ENCODE measurements around the gene SIAH1.
"Not testable (repeated sequence)": the region's sequence is repeated elsewhere in the genome, so short reads cannot be mapped to it uniquely, and the experiment has no call there.

SIAH1 gene

DNA sequence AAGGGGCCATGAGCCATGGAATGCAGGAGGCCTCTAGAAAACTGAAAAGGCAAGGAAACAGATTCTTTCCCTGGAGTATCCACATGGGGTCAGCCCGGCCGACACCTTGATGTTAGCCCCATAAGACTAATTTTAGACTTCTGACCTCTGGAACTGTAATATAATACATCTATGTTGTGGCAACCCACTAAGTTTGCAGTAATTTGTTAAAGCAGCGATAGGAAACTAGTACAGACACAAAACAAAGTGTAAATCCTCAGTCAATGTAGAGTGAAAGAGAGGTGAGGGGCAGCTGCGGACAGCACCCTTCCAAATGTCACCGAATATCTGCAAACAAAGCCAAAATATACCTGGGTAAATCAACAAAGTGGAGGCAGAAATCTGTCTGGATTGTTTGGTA, 7.2 kb upstream of the SIAH1 start:
- DNase-seq = no peak

DNA sequence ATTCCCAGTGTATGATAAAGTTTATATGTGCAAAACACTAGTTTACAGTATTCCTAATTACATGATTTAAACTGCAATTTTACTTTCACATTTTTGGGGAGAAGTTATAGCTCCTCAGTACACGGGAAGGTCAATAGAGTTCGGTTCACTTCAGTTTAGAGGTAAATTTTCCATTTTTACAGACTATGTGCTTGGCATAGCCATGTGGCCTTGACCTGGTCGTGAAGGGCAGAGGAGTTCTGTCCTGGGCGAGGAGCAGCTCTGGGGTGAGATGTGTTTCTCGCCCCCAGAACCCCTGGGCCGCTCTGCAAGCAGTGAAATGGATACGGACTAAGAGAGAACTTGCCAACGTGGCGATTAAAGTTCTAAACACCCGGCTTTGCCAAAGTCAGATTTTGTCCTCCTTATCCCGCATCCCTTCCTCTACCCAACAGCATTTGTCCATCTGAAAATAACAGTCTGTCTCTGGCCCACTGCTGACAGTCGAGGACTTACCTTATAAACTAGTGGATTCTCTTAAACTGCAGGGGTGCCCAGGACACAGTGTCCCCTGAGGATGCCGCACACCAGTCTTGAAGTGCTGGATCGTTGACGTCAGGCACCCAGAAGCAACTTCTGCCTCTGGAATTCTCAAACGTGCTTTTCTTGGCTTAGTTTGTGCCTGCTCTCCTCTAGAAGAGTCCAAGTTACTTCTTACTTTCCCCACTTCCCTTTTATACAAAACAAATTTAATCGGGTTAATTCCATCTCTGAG, 1.5 kb upstream of the SIAH1 start:
- no peak for DNase-seq

DNA sequence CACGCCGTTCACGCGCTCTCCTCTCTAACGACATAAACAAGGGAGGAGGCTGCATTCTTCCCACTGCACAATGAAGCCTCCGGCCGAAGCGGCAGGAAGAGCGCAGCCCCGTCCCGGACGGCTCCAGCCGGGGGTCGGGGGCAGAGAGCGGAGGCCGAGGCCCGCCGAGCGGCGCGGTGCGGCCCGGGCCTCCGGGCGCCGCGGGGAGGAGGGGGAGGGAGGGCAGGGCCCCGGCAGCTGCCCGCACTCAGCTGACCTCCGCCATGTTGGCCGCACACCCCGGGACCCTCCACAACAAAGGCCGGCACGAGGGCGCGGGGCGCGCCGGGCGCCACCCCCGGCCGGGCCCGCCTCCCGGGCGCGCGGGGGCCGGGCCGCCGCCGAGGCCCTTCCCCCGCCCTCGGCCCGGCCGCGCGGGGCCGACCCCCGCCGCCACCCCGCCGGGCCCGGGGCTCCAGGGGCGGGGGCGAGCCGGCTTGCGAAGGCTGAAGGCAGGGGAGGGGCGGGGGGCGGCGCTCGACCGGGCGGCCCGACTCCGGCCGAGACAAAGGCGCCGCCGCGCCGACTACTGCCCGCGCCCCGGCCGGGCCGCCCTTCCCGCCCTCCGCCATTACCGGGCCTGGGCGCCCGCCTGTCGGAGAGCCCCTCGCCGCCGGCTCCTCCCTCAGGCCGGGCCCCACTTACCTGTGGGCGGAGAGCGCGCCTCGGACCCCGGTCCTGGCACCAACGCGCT, 527 bp downstream of the SIAH1 start:
- no peak for DNase-seq

DNA sequence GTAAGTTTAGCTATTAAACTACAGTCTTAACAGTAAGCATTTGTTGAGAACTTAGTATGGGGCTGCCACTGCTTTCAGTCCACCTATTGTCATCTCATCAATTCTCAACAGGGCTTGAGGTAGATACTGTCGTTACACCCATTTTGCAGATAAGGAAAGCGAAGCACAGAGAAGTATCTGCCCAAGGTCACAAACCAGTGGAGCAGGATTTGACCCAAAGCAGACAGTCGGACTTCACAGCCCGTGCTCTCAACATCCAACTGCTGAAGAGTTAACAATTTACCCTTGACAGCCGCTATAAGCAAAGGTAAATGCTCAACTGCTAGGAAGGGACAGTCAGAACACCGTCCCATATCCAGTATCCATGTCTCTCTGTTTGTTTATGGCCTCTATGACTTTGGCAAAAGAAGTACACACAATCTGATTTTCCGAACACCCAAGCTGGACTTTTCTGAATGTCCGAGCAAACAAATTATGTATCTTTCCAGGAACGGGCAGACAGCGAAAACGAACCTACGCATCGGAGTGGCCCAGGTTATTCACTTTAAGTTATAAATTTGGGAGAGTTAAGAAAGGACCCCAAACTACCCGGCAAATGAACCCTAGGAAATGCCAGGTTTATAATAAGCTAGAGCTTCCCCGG, 1.2 kb downstream of the SIAH1 start:
- no peak for DNase-seq

DNA sequence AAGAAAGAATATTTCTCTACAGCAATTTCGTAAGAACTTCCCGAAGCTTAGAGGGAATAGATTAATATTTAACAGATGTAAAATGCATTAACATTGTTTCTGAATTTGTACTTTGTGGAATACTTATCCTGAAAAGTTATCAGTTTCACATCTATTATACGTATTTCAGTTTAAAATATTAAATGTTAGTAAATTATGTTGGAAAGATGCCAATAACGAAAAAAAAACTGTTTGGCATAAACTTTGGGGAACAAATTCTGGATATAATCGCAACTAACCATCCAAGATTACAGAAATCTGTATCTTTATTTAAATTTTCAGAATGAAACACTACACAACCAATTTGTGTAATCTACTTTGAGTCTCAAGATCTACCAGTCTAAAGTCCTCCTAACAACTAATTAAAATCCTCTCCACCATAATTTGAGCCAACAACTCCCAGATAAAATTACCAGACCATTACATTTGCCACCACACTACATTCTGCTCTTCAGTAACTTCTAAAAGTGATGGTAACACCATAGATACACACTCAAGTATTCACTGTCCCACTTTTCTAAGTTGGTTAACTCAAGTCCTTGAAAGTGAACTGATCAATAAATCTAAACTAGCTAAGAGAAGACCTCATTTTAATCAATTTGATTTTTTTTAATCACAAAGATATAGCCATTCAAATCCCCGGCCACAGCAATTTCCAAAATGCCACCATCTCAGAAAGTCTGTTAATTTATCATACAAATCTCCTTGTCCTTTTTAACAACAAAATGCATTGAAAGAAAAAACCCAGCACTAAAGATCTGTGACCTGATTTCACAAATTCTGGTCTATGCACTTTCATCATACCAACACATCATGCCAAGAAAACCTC, 2.0 kb downstream of the SIAH1 start:
- DNase-seq = no peak

DNA sequence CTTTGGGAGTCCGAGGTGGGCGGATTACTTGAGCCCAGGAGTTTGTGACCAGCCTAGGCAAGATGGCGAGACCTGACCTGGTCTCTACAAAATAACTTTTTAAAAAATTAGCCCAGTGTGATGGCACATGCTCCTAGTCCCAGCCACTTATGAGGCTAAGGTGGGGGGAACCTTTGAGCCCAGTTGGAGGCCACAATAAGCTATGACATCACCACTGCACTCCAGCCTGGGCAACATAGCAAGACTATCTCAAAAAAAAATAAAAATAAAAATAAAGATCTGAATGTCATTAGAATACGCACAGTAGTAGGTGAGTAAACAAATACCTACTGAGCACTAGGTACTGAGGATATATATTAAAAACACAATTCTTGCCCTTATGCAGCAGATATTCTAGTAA, 3.1 kb downstream of the SIAH1 start:
- no peak for DNase-seq

DNA sequence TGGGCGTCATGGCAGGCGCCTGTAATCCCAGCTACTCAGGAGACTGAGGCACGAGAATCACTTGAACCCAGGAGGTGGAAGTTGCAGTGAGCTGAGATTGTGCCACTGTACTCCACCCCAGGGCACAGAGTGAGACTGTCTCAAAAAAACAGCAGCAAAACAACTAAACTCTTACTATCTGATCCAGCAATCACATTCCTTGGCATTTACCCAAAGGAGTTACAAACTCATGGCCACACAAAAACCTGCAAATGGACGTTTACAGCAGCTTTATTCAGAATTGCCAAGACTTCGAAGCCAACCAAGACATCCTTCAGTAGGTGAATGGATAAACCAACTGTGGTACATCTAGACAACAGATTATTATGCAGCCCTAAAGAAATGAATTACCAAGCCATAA, 4.0 kb downstream of the SIAH1 start:
- no peak for DNase-seq

DNA sequence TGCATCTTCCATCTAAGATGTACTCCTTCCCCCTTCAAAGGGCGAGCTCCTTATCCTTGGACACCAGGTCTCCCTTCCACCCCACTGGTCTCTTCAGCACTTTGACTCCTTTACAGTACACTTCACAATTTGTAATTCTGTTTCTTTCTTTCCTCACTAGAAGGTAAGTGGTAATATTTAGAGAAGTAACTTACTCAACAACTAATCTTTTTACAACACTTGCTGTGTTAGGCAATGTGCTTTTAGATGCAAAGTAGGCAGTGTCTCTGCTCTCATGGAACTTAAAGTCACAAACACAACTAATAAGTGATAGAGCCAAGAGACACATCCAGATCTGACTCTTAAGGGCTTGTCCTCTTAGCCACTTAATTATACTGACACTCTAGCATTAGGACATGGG, 6.4 kb downstream of the SIAH1 start:
- no peak for DNase-seq

DNA sequence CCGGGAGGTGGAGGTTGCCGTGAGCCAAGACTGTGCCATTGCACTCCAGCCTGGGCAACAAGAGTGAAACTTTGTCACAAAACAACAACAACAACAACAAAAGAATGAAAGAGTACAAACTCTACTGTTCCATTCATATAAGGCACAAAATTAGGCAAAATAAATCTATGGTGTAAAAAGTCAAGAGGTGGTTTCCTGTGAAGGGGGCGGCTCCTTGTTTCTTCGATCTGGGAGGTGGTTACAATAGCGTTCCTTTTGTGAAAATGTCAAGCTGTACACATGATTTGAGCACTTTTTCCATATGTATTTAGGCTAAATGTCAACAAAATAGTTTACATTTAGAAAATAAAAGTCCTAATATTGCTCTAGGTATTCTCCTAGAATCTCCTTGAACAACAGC, 6.9 kb downstream of the SIAH1 start:
- DNase-seq = no peak

DNA sequence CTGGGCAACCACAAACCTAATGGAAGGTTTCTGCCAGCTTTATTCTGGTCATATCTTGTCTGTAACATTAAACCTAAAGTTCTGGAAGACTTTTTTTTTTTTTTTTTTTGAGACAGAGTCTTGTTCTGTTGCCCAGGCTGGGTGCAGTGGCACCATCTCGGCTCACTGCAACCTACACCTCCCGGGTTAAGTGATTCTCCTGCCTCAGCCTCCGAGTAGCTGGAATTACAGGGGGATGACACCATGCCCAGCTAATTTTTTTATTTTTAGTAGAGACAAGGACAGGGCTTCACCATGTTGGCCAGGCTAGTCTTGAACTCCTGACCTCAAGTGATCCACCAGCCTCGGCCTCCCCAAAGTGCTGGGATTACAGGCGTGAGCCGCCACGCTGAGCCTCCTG, 7.9 kb downstream of the SIAH1 start:
- DNase-seq = not testable (repeated sequence)

DNA sequence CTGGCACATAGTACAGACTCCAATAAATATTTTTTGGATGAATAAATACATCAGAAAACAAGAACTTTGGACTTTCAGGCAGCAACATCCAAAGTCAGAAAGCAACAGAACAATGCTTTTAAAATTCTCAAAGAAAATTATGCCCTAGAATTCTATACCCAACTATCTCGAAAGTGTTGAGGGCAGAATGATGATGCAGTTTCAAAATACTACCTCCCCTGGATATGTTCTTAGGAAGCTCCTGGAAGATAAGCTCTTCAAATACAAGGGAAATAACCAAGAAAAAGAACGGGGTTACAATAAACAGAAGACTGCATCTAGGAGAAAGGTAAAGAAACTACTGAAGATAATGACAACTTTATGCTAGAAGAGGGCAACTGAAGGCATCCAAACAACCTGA, 11.0 kb downstream of the SIAH1 start:
- no peak for DNase-seq

DNA sequence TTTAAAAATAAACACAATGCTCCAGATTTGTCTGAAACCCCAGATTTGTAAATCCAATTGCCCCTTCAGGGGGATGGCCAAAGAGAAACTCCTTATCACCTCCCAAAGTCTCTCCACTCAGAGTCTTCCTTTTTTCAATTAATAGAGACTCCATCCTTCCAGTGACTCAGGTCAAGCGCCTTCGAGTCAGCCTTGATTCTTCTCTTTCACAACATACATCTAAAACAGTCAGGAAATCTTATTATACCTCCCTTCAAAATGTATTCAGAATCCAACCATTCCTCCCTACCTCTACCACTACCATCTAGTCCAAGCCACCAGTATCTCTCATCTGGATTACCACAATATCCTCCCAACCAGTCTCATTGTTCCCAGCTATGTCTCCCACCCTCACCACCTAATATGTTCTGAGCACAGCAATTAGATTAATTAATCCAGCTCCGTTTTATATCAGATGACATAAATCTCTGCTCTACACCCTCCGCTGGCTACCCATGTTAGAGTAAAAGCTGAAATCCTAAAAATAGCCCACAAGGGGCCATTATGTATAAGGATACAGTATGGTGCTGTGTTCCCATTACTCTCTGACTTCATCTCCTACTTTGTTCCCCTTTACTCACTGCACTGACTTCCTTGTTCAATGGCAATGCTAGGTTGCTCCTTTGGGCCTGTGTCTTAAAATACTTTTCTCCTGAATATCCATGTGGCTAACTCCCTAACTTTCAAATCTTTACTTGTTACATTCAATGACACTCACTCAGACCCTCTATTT, 11.8 kb downstream of the SIAH1 start:
- no peak for DNase-seq

DNA sequence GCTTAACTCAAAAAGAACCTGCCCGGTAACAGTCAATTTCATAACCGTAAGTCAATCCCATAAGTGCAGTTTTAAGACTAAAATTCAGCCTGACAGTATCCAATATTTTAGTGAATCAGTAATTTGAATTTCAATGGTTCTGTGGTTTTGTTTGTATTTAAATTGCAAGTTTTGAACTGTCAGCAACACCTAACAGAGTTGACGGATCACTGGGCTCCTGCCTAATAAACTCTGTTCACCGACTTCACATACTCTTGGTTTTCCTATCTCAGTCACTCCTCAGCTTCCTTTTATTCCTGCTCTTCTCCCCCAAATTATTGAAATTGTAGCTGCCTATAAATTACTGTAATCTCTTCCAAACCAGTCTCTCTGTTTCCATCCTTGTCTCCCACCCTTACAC, 12.5 kb downstream of the SIAH1 start:
- no peak for DNase-seq

DNA sequence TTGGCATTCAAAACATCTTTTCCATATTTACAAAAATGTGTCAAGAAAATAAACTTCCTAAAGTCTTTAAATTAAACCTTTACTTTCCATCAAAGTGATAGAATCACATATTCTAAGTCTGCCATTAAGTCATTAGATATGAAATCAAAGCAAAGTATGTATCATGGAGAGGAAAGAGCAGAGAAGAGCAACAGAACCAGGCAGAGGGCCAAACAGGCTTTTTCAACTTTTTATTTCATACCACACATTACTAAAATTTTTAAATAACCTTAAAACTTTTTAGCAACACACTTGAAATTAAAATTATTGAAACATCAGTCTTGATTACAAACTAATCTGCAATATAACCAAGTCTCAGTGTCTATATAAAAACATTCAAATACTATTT, 13.8 kb downstream of the SIAH1 start:
- DNase-seq = no peak

DNA sequence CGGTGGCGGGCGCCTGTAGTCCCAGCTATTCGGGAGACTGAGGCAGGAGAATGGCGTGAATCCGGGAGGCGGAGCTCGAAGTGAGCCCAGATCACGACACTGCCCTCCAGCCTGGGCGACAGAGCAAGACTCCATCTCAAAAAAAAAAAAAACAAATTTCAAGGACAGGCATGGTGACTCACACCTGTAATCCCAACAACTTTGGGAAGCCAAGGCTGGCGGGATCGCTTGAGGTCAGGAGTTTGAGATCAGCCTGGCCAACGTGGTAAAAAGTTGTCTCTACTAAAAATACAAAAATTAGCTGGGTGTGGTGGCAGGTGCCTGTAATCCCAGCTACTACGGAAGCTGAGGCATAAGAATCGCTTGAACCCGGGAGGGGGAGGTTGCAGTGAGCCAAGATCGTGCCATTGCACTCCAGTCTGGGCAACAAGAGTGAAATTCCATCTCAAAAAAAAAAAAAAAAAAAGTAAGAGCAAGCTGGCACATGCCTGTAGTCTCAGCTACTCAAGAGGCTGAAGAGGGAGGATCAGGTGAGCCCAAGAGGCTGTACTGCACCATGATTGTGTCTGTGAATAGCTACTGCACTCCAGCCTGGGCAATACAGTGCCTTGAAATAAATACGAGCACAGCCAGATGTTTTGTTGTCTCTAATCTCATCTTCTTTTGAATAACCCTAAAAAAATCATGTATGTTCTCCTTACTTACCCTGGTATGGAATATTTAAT, 14.4 kb downstream of the SIAH1 start:
- DNase-seq = not testable (repeated sequence)

DNA sequence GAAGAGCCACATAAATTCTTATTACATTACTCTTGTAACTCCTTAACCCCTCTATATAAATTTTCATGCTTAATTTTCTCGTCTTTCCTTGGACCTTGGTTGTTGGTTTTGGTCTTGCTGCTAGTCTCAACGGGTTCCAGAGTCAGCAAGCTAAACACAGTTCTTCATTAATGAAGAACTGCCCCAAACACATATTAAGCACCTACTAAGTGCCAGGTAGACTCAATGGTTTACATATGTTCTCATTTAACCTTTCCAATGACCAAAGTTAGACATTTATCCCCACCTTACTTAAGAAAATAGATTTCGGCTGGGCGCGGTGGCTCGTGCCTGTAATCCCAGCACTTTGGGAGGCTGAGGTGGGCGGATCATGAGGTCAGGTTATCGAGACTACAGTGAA, 15.0 kb downstream of the SIAH1 start:
- no peak for DNase-seq

DNA sequence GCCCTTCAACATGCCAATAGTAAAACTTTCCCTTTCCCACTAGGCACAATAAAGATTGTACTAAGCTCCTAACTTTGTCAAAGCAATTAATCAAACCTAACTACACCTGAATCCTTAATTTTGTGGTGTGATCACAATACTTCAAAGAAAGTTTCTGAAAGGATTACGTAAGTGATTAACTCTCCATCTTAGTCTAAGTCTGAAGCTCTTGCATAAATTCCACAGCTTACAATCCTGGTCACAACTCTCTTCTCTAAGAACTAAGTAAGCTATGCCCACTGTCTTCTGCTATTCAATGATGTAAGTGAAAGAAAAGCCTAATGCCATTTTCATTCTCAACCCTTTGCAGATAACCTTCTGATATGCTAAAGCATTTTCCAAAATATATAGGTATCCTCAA, 15.4 kb downstream of the SIAH1 start:
- DNase-seq = no peak

DNA sequence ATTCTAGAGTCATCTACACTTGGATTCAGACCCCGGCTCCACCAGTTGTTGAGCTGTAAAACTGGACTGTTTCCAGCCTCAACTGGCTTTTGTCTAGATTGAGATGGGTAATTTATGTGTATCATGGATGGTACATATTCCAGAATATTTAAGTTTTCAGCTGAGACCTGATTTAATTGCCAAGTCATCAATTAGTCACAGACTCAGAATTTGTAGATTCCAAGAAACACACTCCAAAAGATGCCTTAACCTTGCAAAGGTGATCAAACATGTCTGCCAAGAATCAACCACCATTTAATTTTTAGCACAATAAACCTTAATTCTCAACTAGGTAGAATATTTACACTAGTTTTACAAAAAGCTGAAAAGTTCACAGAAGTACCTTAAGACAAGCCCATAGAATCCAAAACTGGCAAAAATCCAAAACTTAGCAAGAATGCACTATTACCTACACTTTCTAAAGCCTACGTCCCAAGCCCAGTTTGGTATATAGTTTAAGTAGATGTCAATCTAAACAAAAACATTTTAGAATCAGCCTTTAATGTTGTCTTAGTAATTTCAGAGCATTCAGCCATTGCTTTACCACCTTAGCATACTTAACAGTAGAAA, 17.7 kb downstream of the SIAH1 start:
- DNase-seq = no peak

DNA sequence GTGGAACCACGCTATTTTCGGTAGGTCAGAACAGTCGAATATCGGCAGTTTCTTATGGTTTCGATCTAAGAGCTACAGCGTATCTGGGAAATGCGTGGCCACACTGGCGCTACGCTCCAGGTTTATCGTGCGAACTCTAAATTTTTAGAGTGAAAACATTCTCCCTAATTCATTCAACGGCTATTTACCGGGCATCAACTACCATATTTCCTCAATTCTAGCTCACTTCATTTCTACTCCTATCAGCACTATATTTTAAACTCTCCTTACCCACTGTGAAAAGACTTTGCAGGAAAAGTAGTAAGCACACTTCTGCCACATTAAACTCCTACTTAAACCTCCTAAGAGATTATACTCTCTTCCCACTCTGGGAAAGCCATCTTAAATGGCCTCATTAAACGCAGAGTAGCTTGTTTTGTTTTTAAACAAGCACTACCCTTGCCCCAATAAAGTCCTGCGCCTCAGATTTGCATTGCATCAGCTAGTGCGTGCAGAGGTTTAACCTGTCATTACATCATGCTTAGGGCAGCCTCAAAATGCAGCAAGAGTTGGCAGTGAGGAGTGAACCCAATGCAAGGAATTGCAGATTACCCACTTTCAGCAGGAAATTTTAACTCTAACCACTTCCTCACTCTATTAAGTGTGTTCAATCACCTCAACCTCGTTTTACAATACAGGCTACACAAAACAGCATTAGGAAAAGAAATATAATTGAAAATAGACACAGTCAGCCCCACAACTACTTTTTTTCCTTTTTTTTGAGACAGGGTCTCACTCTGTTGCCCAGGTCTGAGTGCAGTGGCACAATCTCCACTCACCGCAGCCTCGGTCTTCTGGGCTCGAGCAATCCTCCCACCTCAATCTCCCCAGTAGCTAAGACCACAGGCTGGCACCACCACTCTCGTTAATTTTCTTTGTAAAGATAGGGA, 18.8 kb downstream of the SIAH1 start:
- no peak for DNase-seq

DNA sequence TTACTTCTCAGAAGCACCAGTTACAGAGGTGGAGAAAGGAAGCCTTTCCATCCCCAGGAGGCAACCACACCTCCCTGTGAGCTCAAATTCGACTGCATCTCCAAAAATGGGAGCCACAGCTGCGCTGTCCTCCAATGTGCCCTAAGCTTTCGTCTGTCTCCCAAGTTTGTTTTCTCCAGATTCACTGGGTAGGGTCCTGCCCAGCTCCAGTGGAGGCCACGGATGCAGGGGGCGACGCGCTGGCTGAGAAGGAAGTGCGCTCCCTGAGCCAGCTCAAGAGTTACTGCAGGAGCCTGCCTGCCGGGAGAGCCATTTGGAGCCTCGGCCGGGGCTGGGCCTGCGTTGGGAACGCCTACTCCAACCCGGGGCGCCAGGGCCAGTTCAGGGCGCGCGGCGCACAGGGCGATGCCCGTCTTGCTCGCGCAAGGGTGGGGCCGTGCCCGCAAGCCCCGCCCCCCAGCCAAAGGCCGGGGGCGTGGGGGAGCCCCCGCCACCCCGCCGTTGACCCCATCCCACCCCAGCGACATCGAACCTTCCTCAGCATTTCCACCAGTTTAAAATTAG, 19.5 kb downstream of the SIAH1 start:
- peak; percentile 24 for DNase-seq
